Left hindlimb (tissue), 1 donor: ENCODE results near the gene NPIPA3.
"Not testable (repeated sequence)": the region's sequence is repeated elsewhere in the genome, so short reads cannot be mapped to it uniquely, and the experiment has no call there.

Experiments
- DNase-seq: peaks from one replicate; pipeline ENCODE4 v3.0.0-alpha.2; 2018

NPIPA3 gene

GRCh38 chr16:14742273-14743128 is 39.3 kb downstream of the NPIPA3 start, which contains the start of gene NPIPA2:
Gene NPIPA2, plus strand, starts transcription at chr16:14742533. Its CDS starts 5,533 bp downstream, at chr16:14748066.
- not testable (repeated sequence) for DNase-seq

- not testable (repeated sequence) for DNase-seq
Measured at GRCh38 chr16:14773654-14774053, 70.4 kb downstream of the NPIPA3 start.

GRCh38 chr16:14775624-14776023 is 72.4 kb downstream of the NPIPA3 start:
- not testable (repeated sequence) for DNase-seq
